GM21786 (cell line): ENCODE measurements around the gene PTPRG.
"Not testable (repeated sequence)": the region's sequence is repeated elsewhere in the genome, so short reads cannot be mapped to it uniquely, and the experiment has no call there.

Experiments used
- ATAC-seq: cut with Tn5 transposase; IDR thresholded peaks from one replicate; pipeline ENCODE4 v1.9.1; 2021; ENCODE audit not compliant: unreplicated experiment

Gene PTPRG

DNA sequence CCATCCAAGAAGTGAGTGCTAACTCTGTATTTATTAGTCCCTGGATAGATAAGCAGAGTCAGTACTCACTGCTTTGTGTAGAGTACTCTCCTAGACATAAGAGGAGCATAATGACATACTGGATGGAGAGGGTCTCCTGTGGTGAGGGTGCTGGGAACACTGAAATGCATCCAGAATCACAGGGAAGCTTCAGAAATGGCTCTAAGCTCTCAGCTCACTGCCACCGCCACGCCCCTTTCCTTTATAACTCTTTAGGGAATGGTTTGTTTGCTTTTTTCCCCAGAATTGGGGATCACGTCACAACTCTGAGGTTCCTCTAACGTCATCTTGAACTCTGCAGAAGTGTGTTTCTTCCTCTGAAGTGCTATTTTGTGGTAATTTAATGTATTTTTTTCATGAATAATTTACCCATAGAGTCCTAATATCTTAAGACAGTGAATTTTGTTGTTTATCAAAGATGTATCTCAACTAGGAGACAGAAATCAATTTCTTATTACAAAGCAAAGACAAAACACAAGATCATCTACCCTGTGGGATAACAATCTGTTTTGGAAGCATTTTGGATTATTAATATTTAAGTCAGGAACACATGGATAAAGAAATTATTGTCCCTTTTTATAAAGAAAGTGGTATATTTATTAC is 154.6 kb downstream of the PTPRG start:
- ATAC-seq: no peak

DNA sequence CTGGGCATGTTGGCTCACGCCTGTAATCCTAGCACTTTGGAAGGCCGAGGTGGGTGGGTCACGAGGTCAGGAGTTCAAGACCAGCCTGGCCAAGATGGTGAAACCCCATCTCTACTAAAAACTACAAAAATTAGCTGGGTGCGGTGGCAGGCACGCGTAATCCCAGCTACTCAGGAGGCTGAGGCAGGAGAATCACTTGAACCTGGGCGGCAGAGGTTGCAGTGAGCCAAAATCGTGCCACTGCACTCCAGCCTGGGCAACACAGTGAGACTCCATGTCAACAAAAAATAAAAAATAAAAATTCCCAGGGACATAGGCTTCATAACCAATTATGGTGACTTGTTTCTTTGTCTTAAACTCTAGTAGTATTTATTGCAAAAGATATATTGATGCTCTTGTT is 155.3 kb downstream of the PTPRG start:
- ATAC-seq: not testable (repeated sequence)

DNA sequence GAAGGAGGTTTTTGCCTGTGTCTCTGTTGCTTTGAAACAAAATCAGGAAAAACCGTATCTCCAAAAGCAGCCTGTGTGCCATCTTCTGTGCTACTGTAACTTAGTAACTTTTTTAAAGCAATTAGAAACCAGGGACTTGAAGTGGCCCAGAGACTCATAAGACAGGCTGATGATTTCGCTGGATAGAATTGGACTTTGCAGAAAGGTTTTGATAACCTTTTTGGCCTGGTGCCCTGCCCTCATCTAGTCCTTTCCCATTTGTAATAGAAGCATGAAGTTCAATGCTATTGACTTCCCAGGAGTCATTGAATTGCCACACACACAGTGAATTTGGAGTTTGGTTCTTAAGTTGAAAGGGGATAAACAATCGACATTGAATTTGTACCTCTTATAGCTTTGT is 157.2 kb downstream of the PTPRG start:
- no peak for ATAC-seq

DNA sequence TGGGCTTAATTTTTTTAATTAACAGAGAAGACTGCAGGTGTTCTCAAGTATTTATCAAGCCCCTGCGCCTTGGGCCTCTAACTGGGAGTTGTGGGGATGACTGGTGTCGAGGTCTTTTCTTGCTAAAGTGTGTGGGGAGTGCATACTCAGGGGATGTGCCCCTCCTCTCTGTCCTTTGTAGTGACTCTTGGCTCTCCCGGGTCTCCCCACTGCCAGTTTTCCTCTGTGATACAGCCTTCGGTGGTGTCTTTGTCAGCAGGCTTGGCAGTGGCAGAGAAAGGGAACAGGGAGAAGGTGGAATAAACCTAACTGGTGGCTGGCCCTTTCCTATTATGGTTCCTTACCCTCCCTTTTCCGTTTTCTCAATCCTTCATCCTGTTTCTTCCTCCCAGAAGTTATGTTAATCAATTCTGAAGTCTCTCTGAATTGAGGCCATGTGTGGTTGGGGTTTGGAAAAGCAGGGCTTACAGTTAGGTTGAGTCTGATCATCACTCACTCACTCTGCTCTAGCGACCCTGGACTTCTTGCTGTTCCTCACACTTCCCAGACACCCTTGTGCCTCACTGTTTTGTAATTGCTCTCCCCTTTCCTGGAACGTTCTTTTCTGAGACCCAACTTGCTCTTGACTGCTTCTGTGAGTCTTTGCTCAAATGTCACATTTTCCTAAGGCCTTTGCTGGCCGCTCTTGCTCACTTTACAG is 158.1 kb downstream of the PTPRG start:
- ATAC-seq: no peak

DNA sequence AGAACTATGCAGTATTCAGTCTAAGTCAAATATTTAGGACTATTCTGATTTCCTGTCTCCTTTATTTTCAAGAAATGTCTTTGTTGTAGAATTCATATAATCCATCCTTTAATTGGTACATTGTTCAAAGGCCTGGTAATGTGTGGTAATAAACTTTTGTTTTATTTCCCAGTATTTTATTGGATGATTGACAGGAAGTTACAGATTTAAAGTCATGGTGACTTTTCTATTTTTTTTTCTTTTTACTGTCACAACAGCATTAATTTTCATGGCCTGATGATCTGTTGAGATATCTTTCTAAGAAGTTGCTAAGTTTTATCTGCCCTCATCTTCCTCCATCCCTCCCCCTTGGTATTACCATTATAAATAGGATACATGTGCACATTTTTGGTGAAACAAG is 161.7 kb downstream of the PTPRG start:
- ATAC-seq: no peak

DNA sequence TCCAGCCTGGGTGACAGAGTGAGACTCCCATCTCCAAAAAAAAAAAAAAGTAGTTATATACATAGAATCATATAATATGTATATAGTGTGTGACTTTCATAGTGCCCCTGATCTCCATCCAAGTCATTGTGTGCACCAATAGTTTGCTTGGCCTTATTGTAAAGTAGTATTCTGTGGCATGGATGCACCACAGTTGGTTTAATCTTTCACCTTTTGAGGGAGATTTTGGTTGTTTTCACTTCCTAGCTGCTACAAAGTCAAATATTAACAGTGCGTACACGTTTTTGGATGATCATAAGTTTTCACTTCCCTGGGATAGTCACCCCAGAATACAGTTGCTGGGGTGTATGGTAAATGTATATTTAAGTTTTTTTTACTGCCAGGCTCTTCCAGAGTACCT is 162.8 kb downstream of the PTPRG start:
- ATAC-seq: peak; percentile 75

DNA sequence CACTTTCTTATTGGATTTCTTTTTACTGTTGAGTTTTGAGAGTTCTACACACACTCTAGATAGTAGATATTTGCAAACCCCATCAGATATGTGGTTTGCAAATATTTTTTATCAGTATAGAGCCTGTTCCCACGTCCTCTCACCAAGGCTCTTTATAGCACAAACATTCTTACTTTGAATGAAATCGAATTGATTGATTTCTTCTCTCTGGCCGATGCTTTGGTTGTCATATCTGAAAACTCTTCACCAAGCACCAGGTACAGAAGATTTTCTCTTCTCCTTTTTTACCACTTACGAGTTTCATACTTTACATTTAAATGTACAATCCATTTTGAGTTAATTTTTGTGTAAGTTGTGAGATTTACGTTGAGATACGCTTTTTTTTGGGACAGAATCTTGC is 163.4 kb downstream of the PTPRG start:
- no peak for ATAC-seq

DNA sequence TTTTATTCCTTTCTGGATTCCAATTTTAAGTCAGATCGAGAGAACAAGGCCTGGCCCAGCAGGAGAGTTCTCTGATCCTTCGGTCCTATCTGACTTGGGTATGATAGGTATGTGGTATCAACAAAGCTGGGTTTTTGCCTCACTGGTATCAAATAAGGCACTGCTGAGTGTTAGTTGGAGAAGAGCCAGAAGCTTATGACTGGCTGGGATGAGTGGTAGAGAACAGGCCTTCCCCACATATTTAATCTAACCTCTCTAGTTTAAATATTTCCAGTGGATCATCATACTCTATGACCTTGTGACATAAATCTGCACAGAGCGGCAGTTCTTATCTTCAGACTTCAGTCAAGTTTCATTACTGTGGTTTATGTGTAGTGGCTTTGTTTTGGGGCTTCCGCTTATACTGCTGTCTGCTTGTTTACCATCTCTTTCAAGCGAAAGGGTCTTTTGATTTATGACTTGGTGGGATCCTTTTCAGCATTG is 164.5 kb downstream of the PTPRG start:
- no peak for ATAC-seq

DNA sequence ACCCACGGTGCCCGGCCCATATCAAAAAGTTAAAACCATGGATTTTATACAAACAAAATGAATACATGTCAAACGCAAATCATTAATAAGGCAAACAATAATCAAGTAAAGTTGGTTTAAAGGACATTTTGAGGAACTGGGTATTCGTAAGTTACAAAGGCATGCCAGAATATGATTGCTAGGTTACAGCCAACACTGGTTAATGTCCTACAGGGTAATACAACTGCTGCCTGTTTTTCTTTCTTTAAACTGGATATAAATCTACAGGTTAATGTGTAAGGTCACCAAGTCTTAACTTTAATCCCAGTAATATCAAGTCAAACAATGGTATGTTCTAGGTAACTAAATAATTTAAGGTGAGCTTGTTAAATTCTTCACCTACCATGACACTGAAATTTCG is 166.1 kb downstream of the PTPRG start:
- ATAC-seq: no peak

DNA sequence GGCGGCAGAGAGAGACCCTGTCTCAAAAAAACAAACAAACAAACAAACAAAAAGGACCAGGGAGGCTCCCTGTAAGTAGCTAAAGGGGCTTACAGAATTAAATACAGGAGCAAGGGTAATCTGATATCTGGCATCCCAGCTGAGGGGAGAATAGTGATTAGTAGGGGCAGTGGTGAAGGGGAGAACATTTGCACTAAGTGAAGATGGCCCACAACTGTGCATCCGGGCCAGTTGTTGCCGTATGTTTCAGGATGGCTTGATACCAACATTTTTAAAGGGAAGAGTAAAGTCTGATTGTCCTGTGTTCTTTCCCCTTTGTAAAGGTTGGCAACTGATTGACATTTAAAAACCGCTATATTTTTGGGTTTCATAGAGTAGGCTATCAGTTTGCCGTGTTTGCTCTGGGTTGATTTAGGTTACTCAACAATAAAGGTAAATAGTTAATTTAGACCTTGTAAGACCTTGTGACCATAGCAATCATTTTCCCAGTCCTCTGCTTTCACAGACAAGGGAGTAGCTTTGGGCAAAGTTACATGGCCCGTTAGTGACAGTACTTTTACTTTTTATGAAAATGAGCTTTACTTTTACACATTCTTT is 167.8 kb downstream of the PTPRG start:
- ATAC-seq: no peak

DNA sequence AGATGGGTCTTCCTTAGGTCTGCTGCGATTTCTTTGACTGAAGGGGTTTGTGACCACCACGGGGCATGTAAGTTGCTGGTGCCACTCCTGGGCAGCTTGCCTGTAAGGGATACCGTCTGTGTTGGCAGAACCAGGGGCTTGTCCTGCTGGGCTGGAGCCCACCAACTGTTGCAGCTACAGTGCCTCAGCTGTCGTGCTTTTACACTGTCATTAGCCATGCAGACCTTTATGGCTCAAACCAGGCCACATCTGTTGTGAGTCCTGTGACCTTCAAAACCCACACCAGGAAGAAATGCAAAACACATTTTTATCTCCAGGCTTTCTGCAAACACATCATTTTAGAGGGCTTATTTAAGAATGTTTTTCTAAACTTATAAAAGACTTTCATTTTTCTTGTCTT is 168.7 kb downstream of the PTPRG start:
- ATAC-seq: no peak

DNA sequence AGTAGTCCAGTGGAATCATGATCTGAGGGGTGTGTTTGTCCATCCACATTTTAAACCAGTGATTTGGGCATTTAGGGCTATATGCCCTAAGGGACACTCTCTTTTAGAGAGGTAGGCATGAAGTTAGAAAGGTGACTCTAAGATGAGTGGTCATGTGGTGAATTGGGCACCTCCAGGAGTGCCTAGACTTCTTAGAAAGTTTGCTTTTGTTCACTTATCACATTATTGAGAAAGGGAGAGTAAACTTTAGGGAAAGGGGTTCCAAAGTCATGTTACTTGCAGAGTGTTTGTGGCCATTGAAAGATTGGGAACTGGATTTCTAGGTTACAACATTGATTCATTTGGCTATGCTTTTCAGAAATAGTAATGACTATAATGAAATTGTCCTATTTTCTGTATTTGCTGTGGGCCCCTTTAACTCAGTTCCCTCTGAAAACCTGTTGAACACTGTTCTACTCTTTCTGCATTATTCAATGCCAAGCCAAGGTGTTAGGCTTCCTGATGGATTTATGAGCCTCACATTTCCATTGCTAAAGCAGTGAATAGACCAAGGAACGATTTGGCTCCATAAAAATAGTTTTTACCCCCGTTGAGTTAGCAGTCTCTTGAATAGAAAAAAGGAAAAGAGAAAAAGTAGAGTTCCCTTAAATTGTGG is 169.3 kb downstream of the PTPRG start:
- ATAC-seq: no peak

DNA sequence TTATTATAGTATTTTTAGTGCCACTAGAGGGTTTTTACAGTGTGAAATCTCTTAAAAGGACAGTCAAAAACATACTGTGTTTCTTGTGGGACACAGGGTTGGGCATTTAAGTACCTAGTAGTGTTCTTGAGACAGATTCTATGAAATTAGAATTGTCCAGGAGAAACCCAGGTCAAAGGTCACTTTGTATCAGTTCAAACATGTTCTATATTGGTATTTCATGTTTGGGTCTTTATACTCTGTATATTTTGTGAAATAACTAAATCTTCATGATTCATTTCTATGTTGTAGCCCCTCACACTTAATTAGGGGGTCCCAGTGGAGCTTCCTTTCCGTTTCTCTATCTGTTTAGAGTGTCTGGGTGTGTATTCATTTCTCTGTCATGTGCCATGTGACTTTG is 171.6 kb downstream of the PTPRG start:
- no peak for ATAC-seq

DNA sequence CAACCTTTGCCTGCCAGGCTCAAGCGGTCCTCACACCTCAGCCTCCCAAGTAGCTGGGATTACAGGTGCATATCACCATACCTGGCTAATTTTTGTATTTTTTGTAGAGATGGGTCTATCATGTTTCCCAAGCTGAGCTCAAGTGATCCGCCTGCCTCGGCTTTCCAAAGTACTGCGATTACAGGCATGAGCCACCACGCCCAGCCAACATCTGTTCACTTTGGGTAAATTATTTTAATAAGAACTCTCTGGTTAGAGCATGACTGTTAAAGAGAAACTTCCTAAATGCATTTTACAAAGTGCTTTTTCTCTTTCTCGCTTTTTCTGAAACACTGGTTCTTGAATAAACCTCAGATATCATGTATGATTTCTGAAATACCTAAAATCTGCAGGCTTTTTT is 172.5 kb downstream of the PTPRG start:
- ATAC-seq: no peak

DNA sequence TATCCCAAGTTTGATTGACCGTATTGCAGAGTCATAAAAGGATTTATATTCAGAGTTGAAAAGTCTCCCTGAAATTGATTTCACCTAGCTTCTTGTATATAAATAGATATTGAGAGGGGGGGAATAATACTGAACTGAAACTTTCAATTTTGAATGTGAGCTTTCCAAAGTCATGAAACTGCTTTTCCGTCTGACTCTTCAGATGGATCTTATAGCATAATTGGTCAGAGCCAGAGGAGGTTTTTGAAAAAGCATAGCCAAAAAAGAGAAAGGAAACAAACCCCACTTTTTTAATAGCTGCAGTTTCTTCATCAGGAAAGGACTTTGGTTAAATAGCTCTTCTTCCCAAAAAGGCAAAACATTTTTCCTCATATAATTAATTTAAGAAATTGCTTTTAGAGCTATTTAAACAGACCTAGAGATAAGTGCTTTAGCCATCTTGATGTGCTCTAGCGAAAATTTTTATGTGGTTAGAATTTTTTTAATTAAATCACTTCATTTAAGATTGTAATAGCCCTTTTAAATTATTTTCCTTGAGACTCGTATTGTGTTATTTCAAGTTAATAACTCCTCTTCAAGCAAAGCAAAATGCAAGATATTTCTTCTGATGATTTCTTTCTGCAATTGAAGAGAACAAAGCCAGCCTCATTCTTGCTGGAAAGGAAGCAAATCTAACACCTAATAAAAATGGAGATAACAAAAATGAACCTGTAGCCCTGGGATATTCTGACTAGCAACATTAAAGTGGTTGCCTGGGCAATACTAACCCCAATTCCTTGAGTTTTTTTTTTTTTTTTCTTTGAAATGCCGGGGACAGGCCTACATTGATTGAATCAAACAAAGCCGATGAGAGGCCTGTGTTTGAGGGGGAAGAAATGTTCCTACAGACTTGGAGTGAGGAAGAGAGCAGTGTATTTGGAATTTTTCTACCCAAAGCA is 173.6 kb downstream of the PTPRG start:
- ATAC-seq: no peak

DNA sequence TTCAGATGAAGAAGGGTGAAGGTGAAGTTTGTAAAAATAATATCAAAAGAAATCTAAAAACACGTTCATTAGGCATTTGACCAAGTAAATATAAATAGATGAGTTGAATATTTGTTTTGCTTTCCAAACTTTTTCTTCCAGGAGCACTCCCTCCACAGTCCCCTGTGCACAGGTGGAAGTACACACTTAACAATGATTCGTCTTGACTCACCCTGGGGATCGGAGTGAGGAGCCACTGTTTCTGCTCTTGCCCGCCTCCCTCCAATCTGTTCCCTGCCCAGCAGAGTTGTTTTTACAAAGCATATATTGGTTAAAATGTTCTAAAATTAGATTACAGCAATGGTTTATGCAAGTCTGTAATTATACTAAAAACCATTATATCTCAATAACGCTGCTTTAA is 175.1 kb downstream of the PTPRG start:
- no peak for ATAC-seq

DNA sequence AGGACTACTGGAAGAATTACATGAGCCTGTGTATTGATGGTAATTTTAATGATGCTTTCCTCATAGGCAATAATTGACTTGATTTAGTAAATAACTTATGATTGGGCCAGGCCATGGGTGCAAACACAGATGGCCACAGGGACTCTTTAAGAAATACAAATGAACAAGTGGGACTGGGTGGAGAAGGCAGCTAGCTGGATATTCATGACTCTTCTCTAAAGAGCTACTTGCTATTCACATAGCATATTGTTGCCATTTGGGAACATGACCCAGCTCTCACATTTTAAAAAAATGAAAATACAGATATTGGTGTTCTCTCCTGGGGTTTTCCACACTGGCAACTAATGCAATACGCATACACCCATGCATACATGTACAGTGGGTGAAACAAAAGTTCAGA is 178.3 kb downstream of the PTPRG start:
- ATAC-seq: no peak

DNA sequence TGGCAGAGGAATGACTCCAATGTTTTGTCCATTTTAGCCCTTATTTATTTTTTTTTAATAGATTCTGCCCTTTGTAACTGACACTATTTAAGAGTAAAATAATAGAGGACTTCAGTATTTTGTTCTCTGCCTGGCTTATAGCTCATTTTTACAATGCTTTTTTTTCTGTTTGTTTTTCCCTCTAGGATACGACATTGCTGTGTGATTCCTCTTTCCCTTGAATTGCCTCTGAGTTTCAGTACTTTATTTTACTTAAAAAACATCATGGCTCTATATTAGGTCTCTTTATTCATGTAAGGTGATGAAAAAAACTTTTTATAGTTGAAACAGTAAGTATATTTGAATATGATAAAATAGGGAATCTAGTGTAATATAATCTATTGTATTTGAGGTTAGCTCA is 179.1 kb downstream of the PTPRG start:
- ATAC-seq: no peak

DNA sequence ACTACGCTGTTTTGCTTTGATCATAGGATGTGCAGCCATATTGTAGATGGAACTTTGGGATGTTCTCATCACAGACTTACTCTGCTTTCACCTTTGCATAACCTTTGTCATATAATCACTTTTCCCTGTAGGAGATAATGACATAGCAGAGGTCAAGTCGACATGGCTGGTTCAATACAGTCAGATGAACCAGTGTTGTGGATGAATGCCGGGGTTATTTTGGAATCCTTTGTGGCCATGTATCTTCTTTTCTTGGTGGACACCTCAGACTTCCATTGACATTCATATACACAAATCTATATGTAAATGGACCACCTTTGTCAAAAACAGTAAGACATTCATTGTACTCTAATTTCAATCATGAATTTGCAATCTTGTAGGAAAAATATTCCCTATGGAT is 180.2 kb downstream of the PTPRG start:
- no peak for ATAC-seq

DNA sequence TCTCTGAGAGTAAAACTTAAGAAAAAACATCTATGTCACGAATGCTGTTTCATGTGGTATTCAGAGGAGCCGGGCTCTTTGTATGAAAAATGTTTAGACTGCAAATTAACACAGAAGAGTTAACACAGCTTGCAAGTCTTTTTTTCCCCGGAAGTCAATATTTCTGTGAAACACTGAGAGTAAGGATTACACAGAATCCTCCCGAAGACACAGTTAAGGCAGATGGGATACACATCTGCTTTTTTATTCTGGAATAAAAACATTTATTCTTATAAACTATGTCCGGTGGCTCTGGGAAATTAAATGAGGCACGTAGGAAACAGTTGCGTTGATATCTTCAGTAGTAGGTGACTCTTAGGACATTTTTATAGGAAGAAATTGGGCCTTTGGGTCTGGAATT is 180.6 kb downstream of the PTPRG start:
- ATAC-seq: no peak

DNA sequence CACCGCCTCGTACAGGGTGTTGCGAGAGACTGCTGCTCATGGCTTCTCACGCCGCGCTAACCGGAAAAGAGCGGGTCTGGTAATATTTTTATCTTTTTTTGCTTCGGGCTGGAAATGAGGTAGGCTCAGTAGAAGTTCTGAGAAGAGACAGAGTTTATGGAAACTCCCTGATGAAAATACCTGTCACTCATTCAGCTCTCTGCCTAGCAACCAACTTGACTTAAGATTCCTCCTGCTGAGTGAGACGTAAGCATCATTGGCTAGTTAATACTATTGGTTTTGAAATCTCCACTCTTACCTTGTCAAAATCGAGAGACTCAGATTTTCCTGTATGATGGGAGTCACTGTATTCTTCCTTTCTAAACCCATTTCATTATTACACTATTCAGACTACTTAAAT is 181.7 kb downstream of the PTPRG start:
- ATAC-seq: no peak
